Naive thymus-derived CD8-positive, alpha-beta T cell (primary cell): ENCODE data around the gene GPS1. TPM values are rescaled to one million over a fixed set of nuclear protein-coding genes. Genes with fewer than 3 reads are reported as not detected.
"Not testable (repeated sequence)": the region's sequence is repeated elsewhere in the genome, so short reads cannot be mapped to it uniquely, and the experiment has no call there.

Source experiments
- ATAC-seq, 2 donors: fragments of 150-1000 bp; cut with Tn5 transposase in 1 of 2; sonication (Bioruptor Pico), chemical (Tn5 transposase) in 1 of 2; 1 replicate in 1 of 2; 2 replicates in 1 of 2; pipeline ENCODE4 v1.10.0; 2021; ENCODE audit warnings: mild to moderate bottlenecking in 2 of 2, moderate library complexity in 2 of 2
- POLR2A ChIA-PET: fragments of 350-600 bp; sonication (Branson Sonifier 250); formaldehyde crosslinking; loops from one replicate; lab custom pipeline; 2021; ENCODE audit warnings: antibody characterized with exemption; lab: Charles Lee
- DNase-seq, 10 donors: peaks; one replicate each; pipeline versions ENCODE4 v3.0.0 to v3.0.0-alpha.2; 2020 to 2022
- H3K27ac Mint-ChIP-seq, 10 donors: one replicate each; pipeline ENCODE4 v1.8.0; 2020 to 2022; ENCODE audit warnings: mild to moderate bottlenecking in 10 of 10, mixed read lengths in 10 of 10, moderate library complexity in 4 of 10, inconsistent platforms in 1 of 10
- H3K27me3 Mint-ChIP-seq, 5 donors: one replicate each; pipeline ENCODE4 v1.8.0; 2021 to 2022; ENCODE audit warnings: mixed read lengths in 5 of 5
- H3K36me3 Mint-ChIP-seq, 3 donors: one replicate each; pipeline ENCODE4 v1.8.0; 2020 to 2022; ENCODE audit warnings: mixed read lengths in 3 of 3, mild to moderate bottlenecking in 2 of 3, inconsistent platforms in 1 of 3
- H3K4me1 Mint-ChIP-seq, 4 donors: one replicate each; pipeline ENCODE4 v1.8.0; 2021 to 2022; ENCODE audit warnings: mixed read lengths in 4 of 4
- H3K4me3 Mint-ChIP-seq, 10 donors: one replicate each; pipeline ENCODE4 v1.8.0; 2020 to 2022; ENCODE audit warnings: mild to moderate bottlenecking in 10 of 10, mixed read lengths in 10 of 10, moderate library complexity in 6 of 10, inconsistent platforms in 1 of 10
- H3K9me3 Mint-ChIP-seq, 9 donors: one replicate each; pipeline ENCODE4 v1.8.0; 2020 to 2022; ENCODE audit warnings: mixed read lengths in 9 of 9, mild to moderate bottlenecking in 3 of 9, inconsistent platforms in 1 of 9, moderate library complexity in 1 of 9
- polyA plus RNA-seq, 3 donors: library from polyadenylated mRNA; unstranded; fragments of 300-500 nt; fragmentation: Illumina TruSeq; gene quantifications; one replicate each; pipeline ENCODE4 v1.2.3, GENCODE V29; 2021
- total RNA-seq, 8 experiments: library from RNA in 2 of 8; stranded (reverse) in 2 of 8; gene quantifications; one replicate each; pipeline ENCODE4 v1.2.3 and lab custom pipeline; 2021 to 2026

GPS1 gene
- total and polyA plus RNA-seq, 5 experiments from 2014 or later, result 88.2 to 140 (median 122) TPM

DNA sequence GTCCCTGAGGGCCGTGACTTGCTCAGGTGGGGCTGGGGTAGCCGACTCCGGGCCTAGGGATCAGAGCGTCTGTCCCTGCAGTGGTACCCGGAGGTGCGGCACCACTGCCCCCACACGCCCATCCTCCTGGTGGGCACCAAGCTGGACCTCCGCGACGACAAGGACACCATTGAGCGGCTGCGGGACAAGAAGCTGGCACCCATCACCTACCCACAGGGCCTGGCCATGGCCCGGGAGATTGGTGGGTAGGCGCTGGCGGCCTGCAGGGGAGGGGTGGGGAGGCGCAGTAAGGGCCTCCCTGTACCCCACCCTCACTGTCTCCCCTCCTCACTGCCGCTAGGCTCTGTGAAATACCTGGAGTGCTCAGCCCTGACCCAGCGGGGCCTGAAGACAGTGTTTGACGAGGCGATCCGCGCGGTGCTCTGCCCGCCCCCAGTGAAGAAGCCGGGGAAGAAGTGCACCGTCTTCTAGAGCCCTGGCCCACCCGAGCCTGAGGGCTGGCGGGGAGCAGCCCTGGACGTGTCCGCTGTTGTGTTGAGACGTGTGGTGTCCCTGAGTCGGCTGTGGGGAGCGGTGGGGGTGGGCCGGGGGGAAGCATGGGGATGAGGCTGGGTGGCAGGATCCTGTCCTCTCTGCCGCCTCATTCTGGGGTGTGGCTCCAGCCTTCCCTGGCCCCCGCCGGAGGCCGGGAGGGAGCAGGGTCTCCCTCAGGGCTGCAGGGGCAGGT, 18.2 kb upstream of the GPS1 start:
- ATAC-seq, result no peak
- POLR2A ChIA-PET, result interaction anchor here (1.5 kb wide), 1 partner anchor 66 kb away, joined by 4 read pairs; no protein-coding TSS in a partner anchor
- H3K27ac Mint-ChIP-seq, result no peak overlapping the region

DNA sequence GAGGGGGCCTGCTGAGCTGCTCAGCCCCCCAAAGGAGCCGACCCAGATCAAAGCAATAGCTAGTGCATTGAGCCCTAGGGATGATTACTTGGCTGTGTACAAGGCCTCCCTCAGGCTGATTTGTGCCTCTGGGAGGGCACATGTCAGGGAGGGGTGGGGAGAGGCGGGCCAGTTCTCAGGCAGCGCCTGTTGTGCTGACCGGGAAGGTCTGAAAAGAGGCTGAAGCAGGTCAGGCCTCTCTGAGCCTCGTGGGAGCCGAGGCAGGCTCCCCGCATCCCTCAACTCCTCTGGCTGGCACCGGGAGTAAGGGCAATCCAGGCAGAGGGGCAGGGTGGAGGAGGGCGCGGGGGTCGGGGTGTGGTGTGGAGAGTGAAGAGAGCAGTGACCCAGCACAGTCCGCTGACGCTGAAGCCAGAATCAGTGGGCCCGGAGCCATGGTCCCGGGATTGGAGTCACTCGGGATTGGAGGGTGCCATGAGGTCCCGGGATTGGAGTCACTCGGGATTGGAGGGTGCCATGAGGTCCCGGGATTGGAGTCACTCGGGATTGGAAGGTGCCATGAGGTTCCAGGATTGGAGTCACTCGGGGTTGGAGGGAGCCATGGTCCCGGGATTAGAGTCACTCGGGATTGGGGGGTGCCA, 17.2 kb upstream of the GPS1 start:
- Mint-ChIP-seq H3K27ac (no peak overlapping the region), H3K4me3 (peak overlapping the region in 6 of 10 donors; percentile 10 to 82 (median 54))

More for the DNA sequence above, 18.2 kb upstream of the GPS1 start:
- Mint-ChIP-seq H3K9me3 (no peaks in the 10 kb centered on the region), H3K4me3 (peak overlapping the region in 3 of 10 donors; percentile 65 to 67 (median 65)), H3K27me3 (no peaks in the 10 kb centered on the region), H3K36me3 (peaks cover 0 to 4% (median 3%) of the 10 kb centered on the region in 3 donors), H3K4me1 (peaks cover 12 to 36% (median 31%) of the 10 kb centered on the region in 4 donors)
- DNase-seq, result no peak

DNA sequence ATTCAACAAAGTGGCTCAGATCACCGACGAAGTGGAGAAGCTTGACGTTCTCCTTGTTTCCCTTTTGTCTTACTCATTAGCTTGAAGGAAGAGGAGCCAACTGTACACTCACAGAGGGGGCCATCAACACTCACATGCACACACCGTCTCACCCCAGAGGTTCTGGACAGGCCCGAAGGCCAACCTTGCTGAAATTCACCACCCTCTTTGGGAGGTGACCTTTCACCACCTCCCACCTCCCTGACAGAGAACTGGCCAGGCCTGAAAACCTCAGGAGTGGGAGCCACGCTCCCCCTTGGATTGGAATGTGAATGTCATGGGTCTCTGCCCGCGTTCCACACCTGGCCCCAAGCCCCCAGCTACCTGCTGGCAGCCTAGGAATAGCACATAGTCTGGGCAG, 16.2 kb upstream of the GPS1 start:
- H3K4me1 Mint-ChIP-seq, result peaks cover 16 to 34% (median 29%) of the 10 kb centered on the region in 4 donors
- POLR2A ChIA-PET, result interaction anchor here (0.6 to 1.5 kb wide), 4 partner anchors 15 to 135 kb away, joined by 3 to 4 read pairs (median 4); partner anchors contain the start of genes GPS1 and RFNG
- H3K36me3 Mint-ChIP-seq, result peaks cover 0 to 4% (median 3%) of the 10 kb centered on the region in 3 donors
- no peaks in the 10 kb centered on the region for H3K27me3 Mint-ChIP-seq
- H3K27ac Mint-ChIP-seq, result peak overlapping the region in 8 of 10 donors; percentile 33 to 78 (median 60)
- no peaks in the 10 kb centered on the region for H3K9me3 Mint-ChIP-seq
- DNase-seq (no peak), ATAC-seq (no peak)
- peak overlapping the region; percentile 33 to 94 (median 67) for H3K4me3 Mint-ChIP-seq

More for the DNA sequence above, 17.2 kb upstream of the GPS1 start:
- POLR2A ChIA-PET, result interaction anchor here (1.1 to 1.2 kb wide), 2 partner anchors 16 to 17 kb away, joined by 3 to 4 read pairs; partner anchors contain the start of genes GPS1 and RFNG
- Mint-ChIP-seq H3K27me3 (no peaks in the 10 kb centered on the region), H3K9me3 (no peaks in the 10 kb centered on the region), H3K36me3 (peaks cover 0 to 4% (median 3%) of the 10 kb centered on the region in 3 donors), H3K4me1 (peaks cover 16 to 41% (median 34%) of the 10 kb centered on the region in 4 donors)
- ATAC-seq (no peak), DNase-seq (no peak)

- POLR2A ChIA-PET, result interaction anchor here (0.6 to 1.5 kb wide), 6 partner anchors 13 to 134 kb away, joined by 3 to 4 read pairs (median 4); partner anchors contain the start of genes CENPX, GPS1, LRRC45 and RFNG
- ATAC-seq (no peak), DNase-seq (no peak)
- Mint-ChIP-seq H3K4me1 (peaks cover 15 to 31% (median 28%) of the 10 kb centered on the region in 4 donors), H3K36me3 (peaks cover 0 to 4% (median 3%) of the 10 kb centered on the region in 3 donors), H3K4me3 (peak overlapping the region; percentile 63 to 96 (median 78)), H3K9me3 (no peaks in the 10 kb centered on the region), H3K27me3 (no peaks in the 10 kb centered on the region), H3K27ac (peak overlapping the region in 4 of 10 donors; percentile 34 to 95 (median 61))
Observed at GRCh38 chr17:82035956-82036633, 15.6 kb upstream of the GPS1 start.

GRCh38 chr17:82036634-82037091, 15.0 kb upstream of the GPS1 start:
- no peak for DNase-seq
- Mint-ChIP-seq H3K27me3 (no peaks in the 10 kb centered on the region), H3K27ac (peak overlapping the region in 2 of 10 donors; percentile 19 to 95), H3K36me3 (peaks cover 0 to 4% (median 3%) of the 10 kb centered on the region in 3 donors), H3K9me3 (no peaks in the 10 kb centered on the region), H3K4me1 (peaks cover 15 to 31% (median 28%) of the 10 kb centered on the region in 4 donors), H3K4me3 (peak overlapping the region; percentile 68 to 96 (median 81))
- POLR2A ChIA-PET, result interaction anchor here (0.8 to 2.5 kb wide), 6 partner anchors 14 to 121 kb away, joined by 3 to 18 read pairs (median 4); partner anchors contain the start of genes CENPX and LRRC45
- ATAC-seq, result no peak

DNA sequence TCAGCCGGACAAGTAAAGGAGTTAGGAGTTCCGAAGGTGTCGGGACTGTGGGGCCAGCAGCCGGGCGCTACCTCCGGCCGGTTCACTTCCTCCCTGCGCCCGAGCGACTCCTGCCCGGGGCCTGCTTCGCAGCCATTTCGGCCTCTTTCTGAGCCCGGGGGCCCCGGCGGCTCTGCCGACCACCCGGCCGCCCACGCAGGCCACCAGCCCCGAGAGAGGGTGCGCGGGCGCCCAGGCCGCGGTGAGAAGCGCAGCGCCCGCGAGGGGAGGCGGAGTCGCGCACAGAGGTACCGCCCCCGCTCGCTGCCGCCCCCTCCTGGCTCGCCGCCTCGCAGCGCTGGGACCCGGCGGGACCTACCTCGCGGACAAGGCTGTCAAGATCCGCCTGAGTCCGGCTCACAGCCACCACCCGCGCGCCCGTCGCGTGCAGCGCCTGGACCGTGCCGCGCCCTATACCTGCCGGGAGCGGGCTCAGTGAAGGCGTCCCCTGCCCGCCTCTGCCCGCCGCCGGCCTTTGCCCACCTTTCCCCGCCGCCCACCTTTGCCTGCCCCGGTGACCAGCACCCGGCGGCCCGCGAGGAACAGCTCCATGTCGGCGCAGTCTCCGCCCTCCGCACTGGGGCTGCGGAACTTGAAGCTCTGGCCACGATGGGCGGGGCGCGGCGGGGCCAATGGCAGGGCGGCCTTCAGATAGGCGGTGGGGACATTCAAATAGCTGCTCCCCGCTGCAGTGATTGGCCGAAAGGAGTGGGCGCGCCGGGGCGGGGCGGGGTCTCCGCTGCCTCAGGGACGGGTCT, 14.4 kb upstream of the GPS1 start, which contains the start of gene DCXR:
Gene DCXR (minus strand): TSS at position 606 of the 797 bp plus-strand sequence. CDS start 15 bp downstream, at position 591.
- Mint-ChIP-seq H3K4me1 (peaks cover 15 to 31% (median 28%) of the 10 kb centered on the region in 4 donors), H3K36me3 (peaks cover 0 to 4% (median 3%) of the 10 kb centered on the region in 3 donors), H3K4me3 (peak within 1 kb of the TSS; percentile 81 to 96 (median 91)), H3K27ac (peak within 1 kb of the TSS; percentile 66 to 95 (median 91)), H3K9me3 (no peaks in the 10 kb centered on the region), H3K27me3 (no peaks in the 10 kb centered on the region)
- ATAC-seq (peak; percentile 92 to 93), DNase-seq (peak; percentile 90 to 97 (median 93))
- POLR2A ChIA-PET, result interaction anchor here (0.6 to 2.6 kb wide), 21 partner anchors 10 to 530 kb away, joined by 3 to 23 read pairs (median 4); partner anchors contain the start of genes CENPX, DUS1L, FASN and GPS1

GRCh38 chr17:82037889-82038195, 13.9 kb upstream of the GPS1 start:
- H3K27me3 Mint-ChIP-seq, result no peaks in the 10 kb centered on the region
- no peaks in the 10 kb centered on the region for H3K9me3 Mint-ChIP-seq
- POLR2A ChIA-PET, result interaction anchor here (0.6 to 2.6 kb wide), 18 partner anchors 10 to 531 kb away, joined by 3 to 23 read pairs (median 4); partner anchors contain the start of genes CENPX, DUS1L, FASN and GPS1
- peak overlapping the region; percentile 81 to 96 (median 91) for H3K4me3 Mint-ChIP-seq
- ATAC-seq (no peak), DNase-seq (no peak)
- peaks cover 0 to 4% (median 3%) of the 10 kb centered on the region in 3 donors for H3K36me3 Mint-ChIP-seq
- H3K27ac Mint-ChIP-seq, result peak overlapping the region; percentile 66 to 95 (median 90)
- H3K4me1 Mint-ChIP-seq, result peaks cover 15 to 31% (median 28%) of the 10 kb centered on the region in 4 donors

DNA sequence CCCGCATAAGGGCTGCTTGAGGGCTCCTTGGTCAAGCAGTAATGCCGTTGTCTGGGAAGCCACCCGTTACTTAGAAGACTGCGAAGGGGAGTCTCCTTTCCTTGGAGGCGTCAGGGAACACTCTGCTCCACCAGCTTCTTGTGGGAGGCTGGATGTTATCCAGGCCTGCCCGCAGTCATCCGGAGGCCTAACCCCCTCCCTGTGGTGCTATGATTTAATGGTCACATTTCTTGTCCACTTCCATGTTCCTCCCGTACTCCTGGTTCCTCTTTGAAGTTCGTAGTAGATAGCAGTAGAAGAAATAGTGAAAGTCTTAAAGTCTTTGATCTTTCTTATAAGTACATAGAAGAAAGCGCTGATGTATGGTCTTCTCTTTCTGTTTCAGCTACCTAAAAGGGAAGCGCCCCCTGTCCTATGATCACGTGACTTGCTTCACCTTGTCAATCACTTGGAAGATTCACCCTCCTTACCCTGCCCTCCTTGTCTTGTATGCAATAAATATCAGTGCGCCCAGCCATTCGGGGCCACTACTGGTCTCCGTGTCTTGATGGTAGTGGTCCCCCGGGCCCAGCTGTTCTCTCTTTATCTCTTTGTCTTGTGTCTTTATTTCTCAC, 12.8 kb upstream of the GPS1 start:
- Mint-ChIP-seq H3K4me1 (peaks cover 15 to 31% (median 28%) of the 10 kb centered on the region in 4 donors), H3K4me3 (peak overlapping the region in 7 of 10 donors; percentile 1 to 63 (median 27)), H3K27ac (peak overlapping the region in 1 of 10 donors; percentile 18)
- POLR2A ChIA-PET, result interaction anchor here (0.6 to 2.6 kb wide), 3 partner anchors 12 to 88 kb away, joined by 3 to 23 read pairs (median 18); partner anchors contain the start of genes GPS1 and RFNG
- not testable (repeated sequence) for DNase-seq, H3K36me3 Mint-ChIP-seq, H3K27me3 Mint-ChIP-seq, ATAC-seq, H3K9me3 Mint-ChIP-seq

DNA sequence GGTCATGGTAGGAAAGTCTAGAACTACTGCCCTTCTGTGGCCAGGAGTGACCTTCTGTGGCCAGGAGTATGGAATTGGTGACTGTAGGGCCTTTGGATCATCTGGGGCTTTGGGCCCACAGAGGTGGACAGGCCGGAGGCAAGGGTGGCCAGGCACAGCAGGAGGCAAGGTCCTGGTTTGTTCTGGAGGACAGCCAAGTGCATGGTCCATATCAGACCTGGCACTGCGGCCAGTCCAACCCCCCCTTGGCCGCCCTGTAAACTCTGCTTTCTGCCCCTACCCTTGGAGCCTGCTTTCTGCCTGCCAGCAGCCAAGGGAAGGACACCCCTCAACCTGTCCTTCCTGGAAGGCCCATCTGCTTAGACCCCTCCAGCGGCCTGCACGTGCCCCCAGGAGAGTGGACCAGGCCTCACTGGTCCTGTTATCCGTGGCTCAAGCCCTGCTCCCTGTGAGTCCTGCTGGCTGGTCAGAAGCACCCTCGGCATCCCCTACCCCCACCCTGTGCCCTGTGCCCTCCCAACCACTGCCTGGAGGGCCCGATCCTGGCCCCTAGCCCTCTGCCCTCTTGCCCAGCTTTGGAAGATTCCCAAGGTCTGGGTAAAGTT, 11.9 kb upstream of the GPS1 start:
- H3K27ac Mint-ChIP-seq, result no peak overlapping the region
- DNase-seq (no peak), ATAC-seq (no peak)
- H3K27me3 Mint-ChIP-seq, result no peaks in the 10 kb centered on the region
- H3K9me3 Mint-ChIP-seq, result no peaks in the 10 kb centered on the region
- POLR2A ChIA-PET, result interaction anchor here (2.6 kb wide), 1 partner anchor 11 kb away, joined by 23 read pairs; the partner anchor contains the start of genes GPS1 and RFNG
- H3K4me3 Mint-ChIP-seq, result no peak overlapping the region
- H3K4me1 Mint-ChIP-seq, result peaks cover 14 to 31% (median 28%) of the 10 kb centered on the region in 4 donors
- H3K36me3 Mint-ChIP-seq, result peaks cover 0 to 4% (median 3%) of the 10 kb centered on the region in 3 donors

- Mint-ChIP-seq H3K4me3 (no peak overlapping the region), H3K27me3 (no peaks in the 10 kb centered on the region), H3K36me3 (no peaks in the 10 kb centered on the region), H3K4me1 (peaks cover 11 to 19% (median 16%) of the 10 kb centered on the region in 4 donors), H3K9me3 (no peaks in the 10 kb centered on the region), H3K27ac (no peak overlapping the region)
- DNase-seq (no peak), ATAC-seq (no peak)
- POLR2A ChIA-PET, result interaction anchor here (0.8 kb wide), 1 partner anchor 10 kb away, joined by 4 read pairs; no protein-coding TSS in a partner anchor
Observed at GRCh38 chr17:82041144-82041814, 10.4 kb upstream of the GPS1 start.
